HG03039 (cell line): ENCODE measurements around the gene ALDH1A2.
"Not testable (repeated sequence)": the region's sequence is repeated elsewhere in the genome, so short reads cannot be mapped to it uniquely, and the experiment has no call there.

Source experiments
- ATAC-seq: cut with Tn5 transposase; IDR thresholded peaks from one replicate; pipeline ENCODE4 v1.9.1; 2021; ENCODE audit warnings: mild to moderate bottlenecking, moderate library complexity; ENCODE audit not compliant: unreplicated experiment

Gene ALDH1A2

GRCh38 chr15:58043192-58043903 lies 22.2 kb downstream of the ALDH1A2 start:
- no peak for ATAC-seq

DNA sequence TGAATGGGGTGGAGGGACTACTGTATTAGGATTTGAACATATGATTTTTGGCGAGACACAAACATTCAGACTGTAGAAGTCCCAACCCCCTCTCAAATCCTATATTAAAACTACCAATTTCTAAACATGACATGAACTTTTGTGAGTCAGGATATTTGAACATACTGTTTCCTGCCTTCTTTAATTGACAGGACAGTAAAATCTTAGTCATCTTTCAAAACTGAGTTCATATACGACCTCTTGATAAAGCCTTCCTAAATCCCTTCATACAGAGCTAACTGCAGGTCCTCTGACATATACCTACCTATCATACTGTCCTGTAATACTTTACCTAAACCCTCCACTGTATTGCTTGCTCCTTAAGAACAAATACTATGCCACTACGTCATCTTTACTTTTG lies 23.5 kb downstream of the ALDH1A2 start:
- ATAC-seq: no peak

GRCh38 chr15:58040150-58040549 lies 25.4 kb downstream of the ALDH1A2 start:
- no peak for ATAC-seq

DNA sequence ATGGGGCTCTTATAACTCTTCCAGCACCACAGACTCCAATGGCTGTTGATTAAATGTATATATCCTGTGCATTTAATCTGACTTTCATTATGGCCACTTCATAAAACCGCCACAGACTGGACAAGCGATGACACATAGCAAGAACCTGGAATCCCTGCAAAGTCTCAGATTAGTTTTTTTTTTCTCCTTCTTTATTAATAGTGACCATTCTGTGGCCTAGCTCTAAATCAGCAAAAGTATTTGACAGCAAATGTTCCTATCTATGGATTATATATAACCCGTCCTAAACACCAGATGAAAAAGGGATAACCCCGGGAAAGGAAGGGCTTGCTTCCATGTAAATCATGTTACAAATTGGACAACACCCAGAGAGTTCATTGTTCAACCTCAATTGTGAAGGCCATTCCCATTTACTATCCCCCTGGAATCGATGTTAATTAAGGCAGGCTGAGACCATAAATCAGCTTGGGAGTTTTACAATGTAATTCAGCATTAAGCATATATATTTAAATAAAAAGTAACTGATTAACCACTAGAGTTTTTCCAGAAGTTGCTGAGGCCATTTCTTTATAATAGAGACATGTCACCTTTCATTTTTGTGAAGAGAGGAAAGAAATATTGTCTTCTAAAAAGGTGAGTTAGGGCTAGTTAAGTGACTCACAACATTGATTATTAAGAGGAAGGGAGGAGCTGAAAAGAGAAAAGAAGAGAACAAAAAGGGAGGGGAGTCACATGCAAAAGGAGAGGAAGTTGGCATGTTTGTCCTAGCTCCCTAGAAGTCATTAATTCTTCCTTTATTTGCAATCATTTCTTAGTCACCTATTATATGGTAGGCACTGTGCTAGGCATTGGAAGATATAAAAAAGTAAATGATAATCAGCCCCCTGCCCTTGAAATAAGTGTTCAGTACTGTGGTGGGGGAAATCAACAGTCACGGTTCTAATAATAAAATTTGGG lies 26.2 kb downstream of the ALDH1A2 start:
- no peak for ATAC-seq

GRCh38 chr15:58038426-58039078 lies 27.0 kb downstream of the ALDH1A2 start:
- no peak for ATAC-seq

- ATAC-seq: no peak
Measured at GRCh38 chr15:58037723-58038301, 27.7 kb downstream of the ALDH1A2 start.

- ATAC-seq: no peak
Measured at GRCh38 chr15:58036579-58036978, 28.9 kb downstream of the ALDH1A2 start.

DNA sequence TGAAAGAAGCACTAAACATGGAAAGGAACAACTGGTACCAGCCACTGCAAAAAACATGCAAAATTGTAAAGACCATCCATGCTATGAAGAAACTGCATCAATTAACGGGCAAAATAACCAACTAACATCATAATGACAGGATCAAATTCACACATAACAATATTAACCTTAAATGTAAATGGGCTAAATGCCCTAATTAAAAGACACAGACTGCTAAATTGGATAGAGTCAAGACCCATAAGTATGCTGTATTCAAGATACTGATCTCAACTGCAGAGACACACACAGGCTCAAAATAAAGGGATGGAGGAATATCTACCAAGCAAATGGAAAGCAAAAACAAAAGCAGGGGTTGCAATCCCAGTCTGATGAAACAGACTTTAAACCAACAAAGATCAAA lies 37.1 kb downstream of the ALDH1A2 start:
- ATAC-seq: not testable (repeated sequence)

DNA sequence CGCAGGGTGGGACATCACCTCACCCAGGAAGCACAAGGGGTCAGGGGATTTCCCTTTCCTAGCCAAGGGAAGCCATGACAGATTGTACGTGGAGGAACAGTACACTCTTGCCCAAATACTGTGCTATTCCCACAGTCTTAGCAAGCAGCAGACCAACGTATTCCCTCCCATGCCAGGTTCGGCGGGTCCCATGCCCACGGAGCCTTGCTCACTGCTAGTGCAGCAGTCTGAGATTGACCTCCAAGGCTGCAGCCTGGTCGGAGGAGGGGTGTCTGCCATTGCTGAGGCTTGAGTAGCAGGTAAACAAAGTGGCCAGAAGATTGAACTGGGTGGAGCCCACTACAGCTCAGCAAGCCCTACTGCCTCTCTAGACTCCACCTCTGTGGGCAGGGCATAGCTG lies 39.0 kb downstream of the ALDH1A2 start:
- ATAC-seq: no peak

DNA sequence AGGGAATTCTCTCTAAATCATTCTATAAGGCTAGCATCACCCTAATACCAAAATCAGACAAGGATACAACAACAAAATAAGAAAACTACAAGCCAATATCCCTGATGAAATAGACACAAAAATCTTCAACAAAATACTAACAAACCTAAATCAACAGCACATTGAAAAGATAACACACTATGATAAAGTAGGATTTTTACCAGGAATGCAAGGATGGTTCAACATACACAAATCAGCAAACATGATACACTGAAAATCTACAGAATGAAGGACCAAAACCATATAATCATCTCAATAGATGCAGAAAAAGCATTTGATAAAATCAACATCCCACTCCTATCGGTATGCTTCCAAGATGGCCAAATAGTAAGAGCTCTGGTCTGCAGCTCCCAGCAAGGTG lies 39.5 kb downstream of the ALDH1A2 start:
- ATAC-seq: no peak

GRCh38 chr15:58021332-58022230 lies 43.9 kb downstream of the ALDH1A2 start:
- no peak for ATAC-seq

- ATAC-seq: no peak
Measured at GRCh38 chr15:58019503-58020376, 45.8 kb downstream of the ALDH1A2 start.

- no peak for ATAC-seq
Measured at GRCh38 chr15:58017869-58018268, 47.6 kb downstream of the ALDH1A2 start.

GRCh38 chr15:58016581-58017175 lies 48.8 kb downstream of the ALDH1A2 start:
- ATAC-seq: no peak

DNA sequence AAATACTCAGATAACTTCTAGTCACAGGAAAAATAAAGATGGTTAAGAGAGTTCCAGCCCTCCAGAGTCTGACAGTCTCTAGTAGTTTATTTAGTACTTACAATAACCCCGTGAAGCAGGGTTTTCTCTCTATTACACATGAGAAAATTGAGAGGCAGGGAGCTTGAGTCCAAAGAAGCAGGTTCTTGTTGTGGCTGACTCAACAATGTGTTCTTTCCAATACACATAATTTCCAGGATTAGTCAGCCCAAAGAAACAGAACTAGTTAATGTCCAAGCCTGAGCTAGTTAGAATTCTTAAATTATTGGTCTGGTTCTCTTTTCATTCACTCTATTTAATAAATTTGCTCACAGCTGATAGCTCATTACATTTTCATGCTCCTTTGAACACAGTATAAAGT lies 49.9 kb downstream of the ALDH1A2 start:
- ATAC-seq: no peak

GRCh38 chr15:58014470-58014869 lies 51.0 kb downstream of the ALDH1A2 start:
- no peak for ATAC-seq

DNA sequence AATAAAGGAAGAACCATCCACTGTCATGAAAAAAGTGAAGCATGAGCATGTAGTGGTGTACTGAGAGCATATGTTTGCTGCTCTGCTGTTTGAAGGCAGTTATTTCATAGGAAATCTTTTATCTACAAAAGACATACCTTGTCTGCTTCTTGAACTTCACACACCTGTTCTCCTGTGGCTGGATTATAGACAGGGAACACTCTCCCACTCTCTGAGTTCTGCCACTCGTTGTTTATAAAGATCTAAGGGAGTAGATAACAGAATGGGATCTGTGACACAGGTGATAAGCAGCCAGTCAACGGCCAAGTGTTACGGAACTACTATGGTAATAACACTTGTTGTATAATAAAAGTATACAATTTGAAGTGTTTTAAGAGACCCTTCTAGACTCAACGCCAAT lies 51.5 kb downstream of the ALDH1A2 start:
- no peak for ATAC-seq

DNA sequence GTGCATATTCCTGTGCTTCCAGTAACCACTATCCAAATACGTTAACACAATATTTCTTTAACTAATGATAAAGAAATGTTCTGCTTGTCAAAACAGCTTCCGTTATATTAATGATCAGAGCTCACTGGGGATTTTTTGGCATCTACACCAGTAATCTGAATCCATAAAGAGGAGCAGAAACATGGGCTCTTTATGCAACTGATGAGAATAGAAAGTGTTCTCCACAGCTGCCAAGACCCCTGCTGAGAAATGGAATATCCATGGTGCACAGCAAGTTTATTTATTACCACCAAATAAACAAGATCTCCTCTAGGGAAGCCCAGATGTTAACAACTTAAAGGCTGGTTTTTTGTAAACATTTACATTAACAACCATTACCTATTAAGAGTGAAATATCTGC lies 54.5 kb downstream of the ALDH1A2 start:
- no peak for ATAC-seq

GRCh38 chr15:58003810-58004209 lies 61.7 kb downstream of the ALDH1A2 start:
- ATAC-seq: no peak
